ENCODE measurements around the gene ELL2.

The ELL2 gene

GRCh38 chr5:95976606-95977005 lies 15.0 kb upstream of the ELL2 start:
- DNase-seq = no peak

GRCh38 chr5:95975703-95976102 lies 14.1 kb upstream of the ELL2 start:
- no peak for DNase-seq

- no peak for DNase-seq
Measured at GRCh38 chr5:95973793-95974325, 12.2 kb upstream of the ELL2 start.

- no peak for DNase-seq
Measured at GRCh38 chr5:95972196-95972595, 10.5 kb upstream of the ELL2 start.

GRCh38 chr5:95970359-95970704 lies 8.7 kb upstream of the ELL2 start:
- DNase-seq = no peak

GRCh38 chr5:95969651-95970358 lies 8.2 kb upstream of the ELL2 start:
- DNase-seq = no peak

- no peak for DNase-seq
Measured at GRCh38 chr5:95969055-95969454, 7.4 kb upstream of the ELL2 start.

GRCh38 chr5:95967236-95967635 lies 5.6 kb upstream of the ELL2 start:
- DNase-seq = no peak

- no peak for DNase-seq
Measured at GRCh38 chr5:95966005-95966404, 4.4 kb upstream of the ELL2 start.

GRCh38 chr5:95963650-95964410 lies 2.2 kb upstream of the ELL2 start:
- no peak for DNase-seq

GRCh38 chr5:95962785-95963184 lies 1.1 kb upstream of the ELL2 start:
- DNase-seq = no peak

- DNase-seq = no peak
Measured at GRCh38 chr5:95962475-95962773, 773 bp upstream of the ELL2 start.

GRCh38 chr5:95960667-95961616 lies 709 bp downstream of the ELL2 start:
- no peak for DNase-seq

GRCh38 chr5:95959888-95960666 lies 1.6 kb downstream of the ELL2 start:
- DNase-seq = no peak

GRCh38 chr5:95959051-95959887 lies 2.4 kb downstream of the ELL2 start:
- DNase-seq = no peak

GRCh38 chr5:95958310-95959014 lies 3.2 kb downstream of the ELL2 start:
- no peak for DNase-seq

GRCh38 chr5:95957561-95958203 lies 4.0 kb downstream of the ELL2 start:
- DNase-seq = no peak

- DNase-seq = no peak
Measured at GRCh38 chr5:95956900-95957293, 4.8 kb downstream of the ELL2 start.

GRCh38 chr5:95956021-95956899 lies 5.4 kb downstream of the ELL2 start:
- DNase-seq = no peak
